CD4-positive, alpha-beta T cell (primary cell): Measurements from ENCODE around the gene CALHM5. TPM values are rescaled to one million over a fixed set of nuclear protein-coding genes. Genes with fewer than 3 reads are reported as not detected.
A peak's percentile ranks its signal among the peaks of the same experiment; 100 is the strongest.

Experiments used
- ATAC-seq: fragments of 200-7000 bp; cut with Tn5 transposase; one replicate; pipeline ENCODE4 v1.10.0; 2022; ENCODE audit warnings: mild to moderate bottlenecking; ENCODE audit not compliant: poor library complexity
- CTCF ChIA-PET: fragments of 350-600 bp; sonication (Branson Sonifier 250); formaldehyde crosslinking; loops from one replicate; lab custom pipeline; 2021; ENCODE audit warnings: antibody characterized with exemption, inconsistent platforms; lab: Charles Lee
- POLR2A ChIA-PET: fragments of 350-600 bp; sonication (Branson Sonifier 250); formaldehyde crosslinking; loops from one replicate; lab custom pipeline; 2021; ENCODE audit warnings: antibody characterized with exemption, inconsistent platforms; lab: Charles Lee
- DNase-seq, 14 experiments: peaks; one replicate each; pipeline ENCODE4 v3.0.0-alpha.2; 2013 to 2020; ENCODE audit warnings: mixed read lengths in 2 of 14
- H3K27ac ChIP-seq, 2 donors: one replicate each; pipeline versions ENCODE4 v1.5.1 to v1.7.0; 2013; ENCODE audit warnings: low read length in 2 of 2, low read depth in 1 of 2, mild to moderate bottlenecking in 1 of 2
- H3K27me3 ChIP-seq, 2 experiments: 1 replicate in 1 of 2; 2 replicates in 1 of 2; pipeline versions ENCODE4 v1.6.1 to v1.7.0; 2013; ENCODE audit warnings: low read length in 2 of 2, control low read depth in 1 of 2, mild to moderate bottlenecking in 1 of 2, moderate library complexity in 1 of 2; ENCODE audit not compliant: insufficient read depth in 2 of 2, control insufficient read depth in 1 of 2
- H3K36me3 ChIP-seq: one replicate; pipeline ENCODE4 v1.6.1; 2013; ENCODE audit warnings: low read length, control low read depth; ENCODE audit not compliant: insufficient read depth
- H3K4me1 ChIP-seq: one replicate; pipeline ENCODE4 v1.6.1; 2013; ENCODE audit warnings: low read length, control low read depth; ENCODE audit not compliant: insufficient read depth
- H3K4me3 ChIP-seq: one replicate; pipeline ENCODE4 v1.5.1; 2013; ENCODE audit warnings: mild to moderate bottlenecking, low read length, moderate library complexity
- H3K9me3 ChIP-seq, 2 experiments: 1 replicate in 1 of 2; 2 replicates in 1 of 2; pipeline versions ENCODE4 v1.6.1 to v1.7.0; 2013; ENCODE audit warnings: low read length in 2 of 2, mild to moderate bottlenecking in 2 of 2, control low read depth in 1 of 2, moderate library complexity in 1 of 2; ENCODE audit not compliant: control insufficient read depth in 1 of 2, insufficient read depth in 1 of 2
- H3K27ac Mint-ChIP-seq: one replicate; pipeline ENCODE4 v1.8.0; 2020; ENCODE audit warnings: mixed read lengths
- H3K27me3 Mint-ChIP-seq: one replicate; pipeline ENCODE4 v1.8.0; 2021; ENCODE audit warnings: mixed read lengths
- H3K36me3 Mint-ChIP-seq: one replicate; pipeline ENCODE4 v1.8.0; 2021; ENCODE audit warnings: low read depth, mixed read lengths
- H3K4me1 Mint-ChIP-seq: one replicate; pipeline ENCODE4 v1.8.0; 2021; ENCODE audit warnings: low read depth, mixed read lengths
- H3K4me3 Mint-ChIP-seq: one replicate; pipeline ENCODE4 v1.8.0; 2020; ENCODE audit warnings: mild to moderate bottlenecking, mixed read lengths
- H3K9me3 Mint-ChIP-seq: one replicate; pipeline ENCODE4 v1.8.0; 2020; ENCODE audit warnings: mixed read lengths
- CTCF ChIP-seq: fragments of 200-600 bp; IDR thresholded peaks from one replicate; pipeline ENCODE4 v1.8.0; 2022; ENCODE audit warnings: antibody characterized with exemption, mild to moderate bottlenecking
- intact Hi-C, 2 experiments: fragments of 100-400 bp; cut with DNase I in 1 of 2; cut with micrococcal nuclease in 1 of 2; formaldehyde crosslinking; loops; one replicate each; pipeline versions ENCODE4 v1.15.1 to v1.9.0; 2023 to 2025; cut with DNase I, micrococcal nuclease
- total RNA-seq, 174 experiments: library from RNA in 2 of 174; stranded (reverse) in 2 of 174; gene quantifications; one replicate each; pipeline ENCODE4 v1.2.3 and lab custom pipeline; 2021 to 2026

Gene CALHM5
- total RNA-seq, 2 experiments from 2014 or later: not detected

DNA sequence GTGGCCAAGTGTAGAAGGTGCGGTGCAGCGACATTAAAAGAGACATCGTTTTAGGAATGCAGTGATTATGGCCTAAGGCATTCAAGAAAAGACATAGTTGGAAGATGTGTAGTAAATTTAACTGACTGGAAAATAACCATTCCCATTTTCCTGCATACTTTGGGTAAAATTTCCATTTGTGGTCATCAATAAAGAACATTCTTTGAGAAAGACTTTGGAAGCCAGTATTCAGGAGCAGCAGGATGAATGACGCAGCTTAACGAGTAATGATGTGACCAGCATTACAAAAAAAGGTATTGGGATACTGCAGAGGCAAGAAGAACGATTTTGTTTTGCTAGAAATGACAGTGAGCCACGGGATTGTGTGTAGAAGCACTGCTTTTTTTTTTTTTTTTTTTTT is 52.9 kb downstream of the CALHM5 start:
- Mint-ChIP-seq H3K9me3 (no peaks in the 10 kb centered on the region), H3K27me3 (peaks cover 10% of the 10 kb centered on the region), H3K4me3 (no peak overlapping the region), H3K27ac (no peak overlapping the region), H3K4me1 (peaks cover 5% of the 10 kb centered on the region), H3K36me3 (no peaks in the 10 kb centered on the region)
- H3K4me1 ChIP-seq: peaks cover 8% of the 10 kb centered on the region
- H3K4me3 ChIP-seq: no peak overlapping the region
- POLR2A ChIA-PET: interaction anchor here (0.6 kb wide), 1 partner anchor 285 kb away, joined by 3 read pairs; the partner anchor contains the start of gene TSPYL1
- CTCF ChIA-PET: interaction anchor here (0.7 kb wide), 1 partner anchor 313 kb away, joined by 3 read pairs; no protein-coding TSS in a partner anchor
- ATAC-seq: no peak
- H3K36me3 ChIP-seq: no peaks in the 10 kb centered on the region
- H3K27ac ChIP-seq: no peak overlapping the region
- intact Hi-C loops: loop anchor here in 1 of 2 experiments (10.0 kb wide), 1 partner anchor 1110 kb away; the partner anchor contains the start of gene NUS1
- TF ChIP-seq CTCF: no peak
- H3K27me3 ChIP-seq: peaks cover 0 to 14% of the 10 kb centered on the region in 2 experiments
- no peaks in the 10 kb centered on the region for H3K9me3 ChIP-seq
- no peak for DNase-seq

- Histone ChIP-seq H3K4me3 (peak overlapping the region; percentile 21), H3K27me3 (peaks cover 0 to 14% of the 10 kb centered on the region in 2 experiments), H3K9me3 (no peaks in the 10 kb centered on the region), H3K36me3 (no peaks in the 10 kb centered on the region), H3K4me1 (peaks cover 8% of the 10 kb centered on the region), H3K27ac (no peak overlapping the region)
- CTCF ChIA-PET: interaction anchor here (1.0 kb wide), 1 partner anchor 278 kb away, joined by 3 read pairs; no protein-coding TSS in a partner anchor
- no peaks in the 10 kb centered on the region for H3K36me3 Mint-ChIP-seq
- POLR2A ChIA-PET: interaction anchor here (0.6 kb wide), 1 partner anchor 285 kb away, joined by 3 read pairs; the partner anchor contains the start of gene TSPYL1
- no peaks in the 10 kb centered on the region for H3K9me3 Mint-ChIP-seq
- TF ChIP-seq CTCF: no peak
- H3K4me3 Mint-ChIP-seq: peak overlapping the region; percentile 25
- intact Hi-C loops: loop anchor here in 1 of 2 experiments (5.0 to 10.0 kb wide), 2 partner anchors 283 to 1110 kb away; partner anchors contain the start of gene NUS1
- peak; percentile 45 for ATAC-seq
- DNase-seq: peak in 6 of 14 experiments; percentile 6 to 55 (median 30)
- H3K27me3 Mint-ChIP-seq: peaks cover 10% of the 10 kb centered on the region
- peaks cover 10% of the 10 kb centered on the region for H3K4me1 Mint-ChIP-seq
- H3K27ac Mint-ChIP-seq: no peak overlapping the region
Measured at GRCh38 chr6:116564921-116565872, 53.8 kb downstream of the CALHM5 start.

DNA sequence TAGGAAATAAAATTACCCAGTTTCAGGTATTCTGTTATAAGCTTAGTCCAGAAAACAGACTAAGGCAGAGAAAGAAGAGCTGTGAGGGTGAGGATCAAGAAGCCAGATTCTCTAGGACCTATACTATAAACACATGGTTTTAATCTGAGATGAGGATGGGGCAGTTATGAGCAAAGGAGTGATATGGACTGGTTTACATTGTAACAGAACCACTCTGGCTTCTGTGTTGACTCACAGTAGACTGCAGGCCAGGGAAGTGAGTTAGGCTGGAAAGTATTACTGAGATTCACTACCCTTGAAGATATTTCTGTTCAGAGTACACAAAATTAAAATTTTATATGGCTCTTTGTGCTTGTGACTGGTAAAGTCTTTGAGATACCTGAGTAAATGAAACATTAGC is 56.7 kb downstream of the CALHM5 start:
- Mint-ChIP-seq H3K4me3 (peak overlapping the region; percentile 3), H3K9me3 (no peaks in the 10 kb centered on the region), H3K4me1 (peaks cover 34% of the 10 kb centered on the region), H3K36me3 (peaks cover 20% of the 10 kb centered on the region), H3K27ac (no peak overlapping the region), H3K27me3 (peaks cover 7% of the 10 kb centered on the region)
- Histone ChIP-seq H3K4me1 (peaks cover 19% of the 10 kb centered on the region), H3K27me3 (peaks cover 0 to 14% of the 10 kb centered on the region in 2 experiments), H3K4me3 (no peak overlapping the region), H3K36me3 (no peaks in the 10 kb centered on the region), H3K9me3 (no peaks in the 10 kb centered on the region), H3K27ac (no peak overlapping the region)
- ChIA-PET POLR2A (no interaction called here), CTCF (no interaction called here)
- ATAC-seq (no peak), DNase-seq (no peak)
- TF ChIP-seq CTCF: no peak
- intact Hi-C loops: loop anchor here in 1 of 2 experiments (5.0 to 10.0 kb wide), 2 partner anchors 286 to 1107 kb away; partner anchors contain the start of gene NUS1
